ENCODE measurements around the gene DENND1A.

GRCh38 chr9:123860603-123861002 is 69.3 kb downstream of the DENND1A start:
- no peak for TF ChIP-seq POLR2A (IDR thresholded peaks at IDR 0.05; ENCODE audit: low read length)
- TF ChIP-seq GATA1 (IDR thresholded peaks at IDR 0.05; ENCODE audit: low read depth, low read length): no peak
